GM19468 (cell line): ENCODE data around the gene MAN1C1.

ENCODE experiments used
- ATAC-seq: cut with Tn5 transposase; IDR thresholded peaks from one replicate; pipeline ENCODE4 v1.9.1; 2021; ENCODE audit warnings: mild to moderate bottlenecking, moderate library complexity, moderate number of reproducible peaks; ENCODE audit not compliant: unreplicated experiment; ENCODE audit errors: extremely low read depth

The MAN1C1 gene

DNA sequence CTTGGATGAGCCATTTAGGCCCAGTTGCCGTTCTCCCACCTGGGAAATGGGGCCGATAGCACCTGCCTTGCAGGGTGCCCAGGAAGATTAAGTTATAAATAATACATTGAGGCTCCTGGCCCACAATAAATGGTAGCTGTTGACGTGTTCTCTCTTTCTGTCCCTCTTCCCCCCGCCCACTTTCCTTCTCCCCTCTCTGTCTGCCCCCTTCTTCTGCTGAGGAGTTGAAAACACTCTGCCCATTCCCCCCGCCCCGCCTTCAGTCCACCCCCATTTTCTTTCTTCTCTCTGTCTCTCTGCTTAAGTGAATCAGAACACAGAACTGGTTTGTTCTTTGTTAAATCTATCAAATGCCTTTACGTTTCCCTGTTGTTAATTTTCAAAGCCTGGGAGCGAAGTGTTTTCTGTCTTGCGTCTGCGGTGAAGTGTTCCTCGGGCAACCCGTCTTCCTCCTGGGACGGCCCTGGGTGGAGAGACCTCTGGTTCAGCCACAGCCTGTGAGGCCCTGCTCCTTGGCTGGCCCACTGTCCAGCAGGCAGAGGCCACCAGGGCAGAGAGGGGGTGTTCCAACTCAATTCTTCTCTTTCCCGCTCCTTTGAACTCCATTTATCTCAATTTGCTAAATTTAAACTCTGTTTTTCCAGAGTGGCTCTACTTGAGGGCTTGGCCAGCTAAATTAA lies 154.1 kb downstream of the MAN1C1 start:
- no peak for ATAC-seq

DNA sequence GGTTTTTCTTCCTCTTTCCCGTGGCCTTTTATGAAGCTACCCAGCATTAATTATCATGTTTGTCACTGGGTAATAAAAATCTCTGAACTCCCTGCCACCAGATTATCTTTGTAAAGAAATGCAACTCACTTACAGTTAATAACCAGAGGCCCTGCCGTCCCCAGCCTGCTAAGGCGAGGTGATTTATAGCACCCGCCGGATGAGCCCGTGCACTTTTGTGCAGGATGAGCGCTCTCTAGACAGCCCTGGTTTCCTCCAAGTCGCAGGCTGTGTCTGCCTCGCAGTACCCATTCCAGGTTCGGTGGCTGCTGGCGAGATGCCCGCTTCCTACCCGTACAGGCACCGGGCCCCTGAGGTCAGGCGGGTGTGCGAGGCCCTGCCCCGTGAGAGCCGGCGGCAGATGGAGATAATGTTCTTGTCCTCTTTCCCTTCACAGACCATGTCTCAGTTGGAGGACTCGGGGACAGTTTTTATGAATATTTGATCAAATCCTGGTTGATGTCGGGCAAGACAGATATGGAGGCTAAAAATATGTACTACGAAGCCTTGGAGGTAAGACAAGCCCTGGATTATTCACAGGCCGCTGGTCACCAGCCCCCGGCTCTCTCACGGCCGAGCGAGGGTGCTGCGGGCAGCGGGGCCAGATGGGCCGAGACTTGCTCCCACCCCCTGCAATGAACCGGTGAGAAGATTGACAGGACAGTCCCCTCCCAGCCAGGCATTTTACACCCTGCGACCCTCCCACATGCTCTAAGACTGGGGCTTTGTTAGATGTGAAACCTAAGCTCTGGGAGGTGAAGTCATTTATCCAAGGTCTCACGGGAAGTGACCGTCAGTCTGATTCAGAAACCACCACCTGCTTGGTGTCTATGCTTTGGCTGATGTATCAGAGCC lies 154.9 kb downstream of the MAN1C1 start:
- ATAC-seq = no peak

DNA sequence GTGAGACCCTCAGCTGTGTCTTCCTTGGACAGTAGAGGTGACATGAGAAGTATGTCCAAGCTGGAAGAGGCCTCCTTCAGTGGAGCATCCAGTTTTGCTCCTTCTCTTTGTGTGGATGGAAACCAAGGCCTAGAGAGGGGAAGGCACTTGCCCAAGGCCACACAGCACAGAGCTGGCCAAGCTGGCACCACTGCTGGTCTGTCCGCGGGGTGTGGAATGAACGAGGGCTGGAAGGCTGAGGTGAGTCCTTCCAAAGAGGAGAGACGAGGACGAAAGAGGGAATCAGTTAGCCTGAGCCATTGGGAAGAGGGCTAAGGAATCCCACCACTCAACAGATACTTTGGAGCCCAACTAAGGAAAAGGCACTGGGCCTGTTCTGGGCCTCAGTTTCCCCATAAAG lies 155.6 kb downstream of the MAN1C1 start:
- no peak for ATAC-seq

DNA sequence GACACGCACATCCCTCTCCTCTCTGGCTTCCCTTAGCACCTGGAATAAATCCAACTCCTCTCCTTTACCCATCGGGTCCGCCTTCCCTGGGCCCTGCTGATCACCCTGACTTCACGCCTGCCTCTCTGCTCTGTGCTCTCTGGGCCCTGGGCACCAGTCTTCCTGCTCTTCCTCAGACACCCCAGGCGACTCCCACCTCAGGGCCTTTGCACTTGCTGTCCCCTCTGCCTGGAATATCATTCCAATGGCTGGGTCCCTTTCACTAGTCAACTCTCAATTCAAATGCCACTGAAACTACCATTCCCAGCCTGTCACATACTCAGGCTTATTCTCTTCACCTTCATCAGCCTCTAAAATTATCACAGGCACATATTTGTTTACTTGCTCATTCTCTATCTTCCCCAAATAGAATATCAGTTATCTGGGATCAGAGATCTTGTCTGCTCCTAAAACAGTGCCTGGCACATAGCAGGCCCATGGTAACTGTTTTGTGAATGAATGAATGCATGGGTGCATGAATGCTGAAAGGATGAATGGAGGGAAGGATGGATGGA lies 156.2 kb downstream of the MAN1C1 start:
- ATAC-seq = no peak

DNA sequence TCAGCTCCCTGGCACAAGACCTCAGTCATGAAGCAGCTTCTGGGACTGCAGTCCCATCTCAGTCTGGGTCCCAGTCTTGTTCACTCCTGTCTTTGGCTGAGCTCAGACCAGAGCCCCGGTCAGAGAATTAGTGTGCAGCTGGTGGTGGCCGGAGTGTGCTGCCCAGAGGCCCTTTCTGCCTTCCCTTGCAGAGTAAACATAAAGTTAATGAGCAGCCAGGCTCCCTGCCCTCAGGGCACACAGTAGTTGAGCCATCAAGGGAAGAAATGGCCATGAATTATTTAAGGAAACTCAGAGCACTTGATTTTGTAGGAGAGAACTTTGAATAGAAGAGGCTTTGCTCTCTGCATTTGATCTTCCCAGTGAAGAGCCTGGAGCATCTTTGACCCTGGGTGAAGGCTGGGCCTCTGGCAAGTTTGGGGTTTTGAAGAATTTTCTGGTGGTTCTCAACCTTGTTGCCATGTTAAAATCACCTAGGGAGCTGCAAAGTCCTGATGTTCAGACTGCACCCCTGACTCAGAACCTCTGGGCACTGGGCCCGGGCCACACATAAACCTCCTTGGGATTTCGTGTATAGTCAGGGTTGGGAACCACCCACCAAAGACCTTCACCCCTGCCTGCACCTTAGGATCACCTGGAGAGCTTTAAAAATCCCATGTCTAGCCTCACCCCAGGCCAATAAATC lies 157.0 kb downstream of the MAN1C1 start:
- no peak for ATAC-seq

DNA sequence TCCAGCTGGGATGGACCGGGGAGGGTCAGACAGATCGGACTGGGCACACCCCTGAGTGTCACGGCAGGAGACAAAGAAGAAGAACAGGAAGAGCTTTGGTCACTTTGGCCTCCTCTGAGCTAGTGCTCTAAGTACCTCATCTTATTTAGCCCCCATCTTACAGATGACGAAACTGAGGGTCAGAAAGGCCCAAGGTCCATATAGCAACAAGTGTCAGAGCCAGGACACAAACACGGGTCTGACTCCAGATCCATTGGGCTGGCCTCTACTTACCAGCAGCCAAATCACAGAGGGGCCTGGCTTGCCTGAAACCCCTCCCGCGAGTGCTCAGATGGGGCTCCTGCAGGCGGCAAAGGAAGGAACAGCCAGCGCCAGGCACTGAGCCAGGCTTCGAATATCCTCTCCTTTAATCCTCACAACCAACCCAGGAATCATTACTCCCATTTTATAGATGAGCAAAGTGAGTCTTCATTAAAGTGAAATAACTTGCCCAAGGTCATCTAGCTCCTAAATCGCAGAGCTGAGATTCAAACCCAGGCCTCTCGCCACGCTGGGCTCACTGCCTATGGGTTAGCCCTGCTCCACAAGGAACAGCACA lies 157.7 kb downstream of the MAN1C1 start:
- ATAC-seq = no peak

DNA sequence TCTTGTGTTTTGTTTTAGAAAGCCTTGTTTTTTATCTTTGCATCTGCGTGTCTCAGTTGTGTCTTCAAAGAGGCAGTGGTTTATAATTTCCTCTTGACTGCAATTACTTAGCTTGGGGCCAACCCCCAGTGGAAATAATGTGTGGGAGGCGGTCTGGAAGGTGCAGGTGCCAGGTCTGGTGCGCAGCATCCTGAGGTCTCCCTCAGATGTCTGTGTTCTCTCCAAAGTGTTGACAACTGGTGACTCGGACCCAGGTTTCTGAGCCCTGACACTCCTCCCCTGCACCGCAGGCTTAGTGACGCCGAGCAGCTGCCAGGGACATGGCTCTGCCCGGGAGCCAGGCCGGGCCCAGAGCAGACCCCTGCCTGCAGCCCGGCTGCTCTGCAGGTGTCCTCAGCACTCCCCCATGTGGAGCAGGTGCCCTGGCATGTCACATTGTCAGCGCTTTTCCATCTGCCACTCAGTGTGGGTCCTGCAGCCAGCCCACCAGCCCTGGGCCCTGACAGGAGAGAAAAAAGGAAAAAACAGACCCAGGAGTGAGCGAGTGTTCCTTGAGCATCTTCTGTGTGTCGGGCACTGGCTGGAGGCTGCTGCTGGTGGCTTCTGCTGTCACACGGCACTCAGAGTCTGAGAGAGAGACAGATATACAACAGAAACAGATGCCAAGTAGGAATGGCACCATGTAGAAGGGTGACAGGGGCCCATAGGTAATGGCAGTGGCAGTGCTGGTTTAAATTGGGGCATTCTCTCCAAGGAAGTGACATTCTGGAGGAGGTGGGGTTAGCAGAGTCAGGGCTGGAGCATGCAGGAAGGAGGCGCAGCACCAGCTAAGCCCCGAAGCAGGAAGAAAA lies 158.6 kb downstream of the MAN1C1 start:
- no peak for ATAC-seq

DNA sequence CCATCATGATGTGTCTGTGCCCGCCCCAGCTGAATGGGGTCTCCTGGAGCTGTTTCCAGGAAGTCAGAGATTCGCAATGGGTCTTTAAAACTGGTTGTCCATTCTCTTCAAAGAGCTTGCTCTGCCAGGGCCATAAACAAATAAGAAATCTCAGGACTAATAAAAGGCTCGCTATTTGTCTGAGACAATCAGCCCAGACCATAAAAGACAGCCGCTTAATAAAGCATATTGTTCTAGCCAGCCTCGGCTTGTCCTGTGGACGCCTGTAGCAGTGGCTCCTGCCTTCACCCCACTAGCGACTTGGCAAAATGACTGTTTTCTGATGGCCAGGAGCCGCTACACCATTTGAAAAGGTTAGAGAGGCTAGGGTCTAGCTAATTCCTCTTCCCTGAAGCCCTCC lies 162.8 kb downstream of the MAN1C1 start:
- no peak for ATAC-seq

DNA sequence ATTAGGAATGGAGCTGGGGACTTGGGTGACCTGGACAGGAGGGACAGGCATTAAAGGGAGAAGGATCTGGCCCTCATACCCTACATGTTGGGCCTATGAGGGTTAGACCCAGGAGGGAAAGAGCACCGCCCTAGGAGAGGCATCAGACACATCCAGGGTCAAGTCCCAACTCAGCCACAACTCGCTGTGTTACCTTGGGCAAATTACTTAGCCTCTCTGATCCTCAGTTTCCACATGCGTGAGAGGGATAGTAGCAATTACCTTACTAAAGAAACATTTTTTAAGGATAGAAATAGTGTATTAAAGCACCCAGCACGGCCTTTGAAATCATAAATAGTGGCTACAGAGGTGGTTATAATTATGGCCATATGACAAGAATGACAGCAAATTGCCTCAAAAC lies 163.3 kb downstream of the MAN1C1 start:
- ATAC-seq = no peak

DNA sequence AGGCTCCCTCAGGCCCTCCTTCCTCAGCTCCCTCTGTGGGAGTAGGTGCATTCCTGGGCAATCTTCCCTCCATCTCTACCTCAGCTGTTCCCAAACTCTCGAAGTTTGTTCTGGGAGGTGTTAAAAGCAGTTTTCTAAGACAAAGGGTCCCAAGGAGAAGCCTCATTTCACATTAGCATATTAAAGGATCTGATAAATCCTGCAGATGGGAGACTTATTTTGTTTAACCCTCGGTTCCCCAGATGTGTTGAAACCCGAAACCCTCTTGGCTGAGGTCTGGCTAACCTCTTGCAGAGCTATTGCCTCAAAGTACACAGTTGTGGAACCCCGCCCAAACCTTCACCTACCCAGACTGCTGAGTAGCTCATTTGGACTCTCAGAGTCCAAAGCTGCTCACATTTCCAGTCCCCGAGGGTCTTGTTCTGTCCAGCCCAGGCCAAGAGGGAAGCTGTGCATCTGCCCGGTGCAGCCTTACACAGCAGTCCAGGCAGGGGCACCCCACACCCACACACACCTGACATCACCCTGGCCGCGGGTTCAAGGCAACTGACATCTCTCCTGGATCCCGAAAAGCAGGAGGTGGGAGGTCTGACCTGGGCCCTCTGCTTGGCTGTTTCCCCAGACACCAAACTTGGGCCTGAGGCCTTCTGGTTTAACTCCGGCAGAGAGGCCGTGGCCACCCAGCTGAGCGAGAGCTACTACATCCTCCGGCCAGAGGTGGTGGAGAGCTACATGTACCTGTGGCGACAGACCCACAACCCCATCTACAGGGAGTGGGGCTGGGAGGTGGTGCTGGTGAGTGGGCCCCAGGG lies 163.9 kb downstream of the MAN1C1 start:
- no peak for ATAC-seq

DNA sequence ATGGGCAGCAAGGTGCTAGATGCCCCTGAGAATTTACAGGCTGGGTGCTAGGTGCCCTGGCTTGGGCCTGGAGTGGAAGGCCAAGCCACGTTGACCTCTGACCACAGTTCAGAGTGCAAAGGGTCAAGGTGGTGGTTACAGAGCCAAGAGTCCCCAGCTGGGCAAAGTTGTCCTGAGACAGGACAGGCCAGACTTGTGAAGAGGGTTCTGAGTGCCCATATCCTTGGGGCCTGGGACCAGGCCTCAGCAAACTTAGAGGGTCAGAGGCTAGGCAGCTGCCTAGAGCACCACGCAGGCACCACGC lies 164.5 kb downstream of the MAN1C1 start:
- ATAC-seq = no peak

DNA sequence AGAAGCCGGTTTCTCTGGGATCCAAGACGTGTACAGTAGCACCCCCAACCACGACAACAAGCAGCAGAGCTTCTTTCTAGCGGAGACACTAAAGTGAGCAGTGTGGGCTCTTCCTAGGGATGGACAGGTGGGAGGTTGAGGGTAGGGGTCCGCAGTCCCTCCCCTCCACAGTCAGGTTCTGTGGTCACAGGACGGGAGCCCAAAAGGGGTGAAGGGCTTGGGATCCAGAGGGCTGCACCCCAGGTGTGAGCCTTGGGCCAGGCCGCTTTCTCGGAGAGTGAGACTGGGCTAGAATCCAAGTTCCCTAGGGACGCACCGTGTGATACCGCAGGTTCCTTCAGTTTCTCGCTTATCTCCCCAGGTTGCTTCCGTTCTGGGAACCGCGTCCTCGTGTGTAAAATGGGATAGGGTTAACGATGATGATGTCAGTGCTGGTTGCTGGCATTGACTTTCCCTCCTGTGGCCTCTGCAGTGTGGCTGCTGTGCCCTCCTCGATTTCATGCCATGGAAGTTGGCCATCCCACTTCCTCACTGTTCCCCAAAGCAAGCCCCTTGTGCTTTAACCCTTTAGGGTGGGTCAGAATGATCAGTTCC lies 166.1 kb downstream of the MAN1C1 start:
- ATAC-seq = no peak

DNA sequence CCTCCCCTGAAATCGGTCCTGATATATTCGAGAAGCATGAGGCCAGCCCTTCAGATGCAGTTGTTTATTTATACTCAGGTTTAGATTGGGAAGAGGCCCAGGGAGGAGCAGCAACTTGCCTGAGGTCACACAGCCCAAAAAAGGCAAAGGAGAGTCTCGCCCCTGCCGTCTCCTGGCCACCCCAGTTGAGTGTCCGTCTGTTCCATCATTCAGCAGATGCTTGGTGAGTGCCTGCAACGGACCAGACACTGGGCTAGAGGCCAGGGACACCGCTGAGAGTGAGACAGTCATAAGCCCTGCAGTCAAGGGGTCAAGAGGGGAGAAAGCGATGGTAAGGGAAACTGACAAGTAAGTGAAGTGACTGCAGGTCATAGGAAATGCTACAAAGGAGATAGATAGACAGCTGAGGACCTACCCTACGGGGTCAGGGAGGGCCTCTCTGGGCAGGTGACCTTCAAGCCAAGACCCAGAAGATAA lies 168.0 kb downstream of the MAN1C1 start:
- ATAC-seq = no peak

DNA sequence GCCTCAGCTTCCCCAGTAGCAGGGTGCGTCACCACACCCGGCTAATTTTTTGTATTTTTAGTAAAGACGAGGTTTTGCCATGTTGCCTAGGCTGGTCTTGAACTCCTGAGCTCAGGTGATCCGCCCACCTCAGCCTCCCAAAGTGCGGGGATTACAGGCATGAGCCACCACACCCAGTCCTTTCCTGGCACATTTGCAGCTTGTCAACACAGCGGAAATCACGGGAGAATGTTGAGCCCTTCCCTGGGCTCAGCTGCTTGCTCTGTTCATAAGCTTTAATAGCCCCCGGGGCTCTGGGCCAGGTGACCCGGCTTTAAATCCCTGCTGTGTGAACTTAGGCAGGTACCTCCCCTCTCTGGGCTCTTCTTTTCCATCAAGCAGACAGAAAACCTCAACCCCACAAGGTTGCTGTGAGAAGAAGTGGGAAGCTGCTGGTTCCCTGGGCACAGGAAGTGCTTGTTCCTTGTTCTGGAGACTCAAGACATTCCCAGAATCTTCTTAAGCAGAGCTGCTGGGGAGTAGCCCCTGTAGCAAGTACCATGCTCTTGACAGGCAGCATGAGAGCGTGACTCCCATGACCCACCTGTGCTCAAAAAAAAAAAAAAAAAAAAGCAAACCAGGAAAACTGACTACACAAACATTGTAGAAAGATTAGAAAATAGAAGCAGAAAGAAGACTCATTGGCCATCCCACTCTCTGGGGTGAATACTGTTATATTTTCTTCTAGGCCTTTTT lies 168.9 kb downstream of the MAN1C1 start:
- ATAC-seq = no peak

DNA sequence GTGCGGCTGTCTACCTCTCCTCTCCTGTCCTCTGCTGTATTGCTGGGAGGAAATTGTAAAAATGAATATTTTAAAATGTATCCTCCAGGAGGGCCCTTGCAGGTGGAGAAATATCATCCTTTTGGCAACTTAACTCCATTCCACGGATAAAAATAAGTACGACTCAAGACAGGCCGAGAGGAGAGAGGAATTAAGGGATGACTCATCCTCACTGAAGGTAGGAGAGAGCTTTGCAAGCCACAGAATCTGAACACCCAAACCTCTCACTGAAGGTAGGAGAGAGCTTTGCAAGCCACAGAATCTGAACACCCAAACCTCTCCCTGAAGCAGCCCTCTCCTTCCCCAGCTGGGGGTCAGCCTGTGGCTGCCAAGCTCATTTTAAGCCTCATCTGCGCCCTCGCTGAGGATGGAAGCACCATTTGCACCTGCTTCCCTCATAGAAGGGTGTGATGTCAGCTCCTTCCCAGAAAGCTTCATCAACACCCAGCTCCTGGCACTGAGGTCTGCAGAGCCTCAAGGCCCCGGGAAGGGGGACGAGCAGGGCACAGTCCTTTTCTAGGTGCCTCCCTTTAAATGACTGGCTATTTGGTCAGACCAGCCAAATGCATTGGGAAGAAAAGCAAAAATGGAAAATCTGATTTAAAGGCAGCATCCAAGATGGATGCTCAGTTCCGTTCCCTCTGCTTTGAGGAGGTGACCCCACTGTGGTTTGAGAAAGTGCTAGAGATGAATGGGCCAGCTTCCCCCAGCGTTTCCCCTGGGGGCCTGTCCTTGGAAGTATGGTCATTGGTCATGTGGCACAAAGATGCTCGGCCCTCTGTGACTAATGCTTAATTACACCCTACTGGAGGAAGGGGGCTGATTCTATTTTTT lies 170.5 kb downstream of the MAN1C1 start:
- no peak for ATAC-seq

DNA sequence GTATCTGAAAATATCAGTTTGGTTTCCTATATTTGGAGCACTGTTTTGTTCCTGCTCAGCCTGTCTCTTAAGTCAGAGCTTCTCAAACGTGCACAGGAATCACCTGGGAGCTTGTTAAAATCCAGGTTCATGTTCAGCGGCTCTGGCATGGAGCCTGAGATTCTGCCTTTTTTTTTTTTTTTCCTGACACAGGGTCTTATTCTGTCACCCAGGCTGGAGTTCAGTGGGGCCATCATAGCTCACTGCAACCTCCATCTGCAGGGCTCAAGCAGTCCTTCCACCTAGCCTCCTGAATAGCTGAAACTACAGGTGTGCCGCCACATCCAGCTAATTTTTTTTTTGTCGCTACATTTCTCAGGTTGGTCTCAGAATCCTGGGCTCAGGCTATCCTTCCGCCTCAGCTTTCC lies 171.2 kb downstream of the MAN1C1 start:
- no peak for ATAC-seq

DNA sequence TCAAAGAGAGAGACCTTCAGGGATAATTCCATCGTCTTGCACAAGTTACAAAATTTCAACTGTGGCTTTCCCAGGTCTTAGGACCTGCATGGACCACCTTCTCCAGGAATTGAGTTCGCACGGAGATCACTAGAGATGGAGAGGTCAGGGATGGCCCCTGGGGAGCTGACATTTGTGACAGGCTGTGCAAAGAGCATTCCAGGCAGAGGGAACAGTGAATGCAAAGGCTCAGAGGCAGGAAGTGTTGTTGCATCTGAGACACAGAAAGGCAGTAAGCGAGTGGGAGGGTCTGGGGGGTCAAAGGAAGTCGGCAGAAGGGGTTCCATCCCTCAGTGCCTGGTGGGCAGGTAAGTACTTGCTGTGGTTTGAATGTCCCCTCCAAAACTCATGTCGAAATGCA lies 173.9 kb downstream of the MAN1C1 start:
- no peak for ATAC-seq
